HG03460 (cell line): ENCODE data around the gene AGBL5.
"Not testable (repeated sequence)": the region's sequence is repeated elsewhere in the genome, so short reads cannot be mapped to it uniquely, and the experiment has no call there.

Source experiments
- ATAC-seq: cut with Tn5 transposase; IDR thresholded peaks from one replicate; pipeline ENCODE4 v1.9.1; 2021; ENCODE audit not compliant: unreplicated experiment

Gene AGBL5

GRCh38 chr2:27073782-27074181, 22.3 kb downstream of the AGBL5 start:
- no peak for ATAC-seq

GRCh38 chr2:27074738-27075565, 23.5 kb downstream of the AGBL5 start:
- no peak for ATAC-seq

- ATAC-seq: not testable (repeated sequence)
Measured at GRCh38 chr2:27075566-27075871, 24.1 kb downstream of the AGBL5 start.

- ATAC-seq: no peak
Measured at GRCh38 chr2:27076323-27076722, 24.9 kb downstream of the AGBL5 start.

GRCh38 chr2:27077231-27077630, 25.8 kb downstream of the AGBL5 start:
- no peak for ATAC-seq

GRCh38 chr2:27078267-27079194, 27.1 kb downstream of the AGBL5 start, which contains the start of gene EMILIN1:
EMILIN1 (plus strand) TSS chr2:27078615; CDS start chr2:27079066, 451 bp downstream.
- ATAC-seq: no peak

GRCh38 chr2:27079233-27080139, 28.0 kb downstream of the AGBL5 start:
- ATAC-seq: no peak

GRCh38 chr2:27080140-27080469, 28.6 kb downstream of the AGBL5 start:
- ATAC-seq: no peak

- ATAC-seq: no peak
Measured at GRCh38 chr2:27080603-27080936, 29.1 kb downstream of the AGBL5 start.

GRCh38 chr2:27081984-27082772, 30.7 kb downstream of the AGBL5 start:
- ATAC-seq: no peak

- no peak for ATAC-seq
Measured at GRCh38 chr2:27082773-27083409, 31.4 kb downstream of the AGBL5 start.

GRCh38 chr2:27083410-27084296, 32.2 kb downstream of the AGBL5 start:
- no peak for ATAC-seq

- no peak for ATAC-seq
Measured at GRCh38 chr2:27084297-27085061, 33.0 kb downstream of the AGBL5 start.

GRCh38 chr2:27085062-27085672, 33.7 kb downstream of the AGBL5 start:
- no peak for ATAC-seq

- no peak for ATAC-seq
Measured at GRCh38 chr2:27085673-27086089, 34.2 kb downstream of the AGBL5 start.

- ATAC-seq: peak; percentile 85
Measured at GRCh38 chr2:27086090-27086723, 34.7 kb downstream of the AGBL5 start.
